Activated CD4-positive, alpha-beta memory T cell treated with anti-CD3 and anti-CD28 coated beads for 36 hours (primary cell): ENCODE measurements around the gene PDS5B. TPM values are rescaled to one million over a fixed set of nuclear protein-coding genes. Genes with fewer than 3 reads are reported as not detected.
"Not testable (repeated sequence)": the region's sequence is repeated elsewhere in the genome, so short reads cannot be mapped to it uniquely, and the experiment has no call there.

ENCODE experiments used
- CTCF ChIA-PET: fragments of 350-600 bp; sonication (Branson Sonifier 250); formaldehyde crosslinking; loops from one replicate; lab custom pipeline; 2021; ENCODE audit warnings: antibody characterized with exemption, inconsistent platforms; lab: Charles Lee
- POLR2A ChIA-PET: fragments of 350-600 bp; sonication (Branson Sonifier 250); formaldehyde crosslinking; loops from one replicate; lab custom pipeline; 2021; ENCODE audit warnings: antibody characterized with exemption; lab: Charles Lee
- DNase-seq: peaks from one replicate; pipeline ENCODE4 v3.0.0-alpha.2; 2020
- H3K27ac Mint-ChIP-seq: one replicate; pipeline ENCODE4 v1.8.0; 2021; ENCODE audit warnings: mixed read lengths
- H3K27me3 Mint-ChIP-seq: one replicate; pipeline ENCODE4 v1.8.0; 2021; ENCODE audit warnings: mixed read lengths
- H3K36me3 Mint-ChIP-seq: one replicate; pipeline ENCODE4 v1.8.0; 2021; ENCODE audit warnings: mixed read lengths
- H3K4me1 Mint-ChIP-seq: one replicate; pipeline ENCODE4 v1.8.0; 2021; ENCODE audit warnings: low read depth, mixed read lengths
- H3K4me3 Mint-ChIP-seq: one replicate; pipeline ENCODE4 v1.8.0; 2021; ENCODE audit warnings: mild to moderate bottlenecking, mixed read lengths
- H3K9me3 Mint-ChIP-seq: one replicate; pipeline ENCODE4 v1.8.0; 2021; ENCODE audit warnings: mixed read lengths
- intact Hi-C: fragments of 100-400 bp; cut with micrococcal nuclease; formaldehyde crosslinking; loops from one replicate; pipeline ENCODE4 v1.15.1; 2023
- total RNA-seq, 2 experiments: library from RNA; stranded (reverse); gene quantifications; one replicate each; pipeline ENCODE4 v1.2.3, GENCODE V29; 2021

Gene PDS5B
- total RNA-seq, 2 experiments from 2014 or later: 59.4 to 61.7 TPM

GRCh38 chr13:32802159-32802558 lies 215.9 kb downstream of the PDS5B start:
- H3K36me3 Mint-ChIP-seq: no peaks in the 10 kb centered on the region
- no peaks in the 10 kb centered on the region for H3K4me1 Mint-ChIP-seq
- ChIA-PET CTCF (no interaction called here), POLR2A (no interaction called here)
- no peaks in the 10 kb centered on the region for H3K27me3 Mint-ChIP-seq
- H3K27ac Mint-ChIP-seq: no peak overlapping the region
- H3K9me3 Mint-ChIP-seq: no peaks in the 10 kb centered on the region
- H3K4me3 Mint-ChIP-seq: no peak overlapping the region
- DNase-seq: no peak
- intact Hi-C loops: no loop called here

- no peaks in the 10 kb centered on the region for H3K4me1 Mint-ChIP-seq
- CTCF ChIA-PET: interaction anchor here (1.5 kb wide), 1 partner anchor 17 kb away, joined by 4 read pairs; no protein-coding TSS in a partner anchor
- no peak overlapping the region for H3K27ac Mint-ChIP-seq
- no peaks in the 10 kb centered on the region for H3K27me3 Mint-ChIP-seq
- H3K4me3 Mint-ChIP-seq: no peak overlapping the region
- intact Hi-C loops: no loop called here
- DNase-seq: no peak
- H3K36me3 Mint-ChIP-seq: no peaks in the 10 kb centered on the region
- H3K9me3 Mint-ChIP-seq: peaks cover 4% of the 10 kb centered on the region
- POLR2A ChIA-PET: no interaction called here
Observed at GRCh38 chr13:32804673-32805230, 218.5 kb downstream of the PDS5B start.

GRCh38 chr13:32811297-32811800 lies 225.1 kb downstream of the PDS5B start:
- H3K36me3 Mint-ChIP-seq: no peaks in the 10 kb centered on the region
- H3K9me3 Mint-ChIP-seq: peaks cover 4% of the 10 kb centered on the region
- H3K27ac Mint-ChIP-seq: no peak overlapping the region
- H3K4me3 Mint-ChIP-seq: no peak overlapping the region
- peaks cover 6% of the 10 kb centered on the region for H3K27me3 Mint-ChIP-seq
- no peak for DNase-seq
- H3K4me1 Mint-ChIP-seq: peaks cover 8% of the 10 kb centered on the region
- POLR2A ChIA-PET: no interaction called here
- intact Hi-C loops: no loop called here
- CTCF ChIA-PET: no interaction called here

GRCh38 chr13:32821149-32821688 lies 235.0 kb downstream of the PDS5B start:
- intact Hi-C loops: no loop called here
- H3K9me3 Mint-ChIP-seq: no peaks in the 10 kb centered on the region
- POLR2A ChIA-PET: no interaction called here
- H3K27ac Mint-ChIP-seq: no peak overlapping the region
- CTCF ChIA-PET: no interaction called here
- no peaks in the 10 kb centered on the region for H3K36me3 Mint-ChIP-seq
- peaks cover 2% of the 10 kb centered on the region for H3K27me3 Mint-ChIP-seq
- H3K4me1 Mint-ChIP-seq: no peaks in the 10 kb centered on the region
- no peak overlapping the region for H3K4me3 Mint-ChIP-seq
- no peak for DNase-seq

- Mint-ChIP-seq H3K27me3 (peaks cover 2% of the 10 kb centered on the region), H3K27ac (no peak overlapping the region), H3K4me1 (no peaks in the 10 kb centered on the region), H3K9me3 (no peaks in the 10 kb centered on the region), H3K4me3 (no peak overlapping the region), H3K36me3 (no peaks in the 10 kb centered on the region)
- intact Hi-C loops: no loop called here
- POLR2A ChIA-PET: no interaction called here
- DNase-seq: no peak
- CTCF ChIA-PET: no interaction called here
Observed at GRCh38 chr13:32822771-32823170, 236.5 kb downstream of the PDS5B start.

- intact Hi-C loops: no loop called here
- H3K36me3 Mint-ChIP-seq: no peaks in the 10 kb centered on the region
- H3K4me3 Mint-ChIP-seq: no peak overlapping the region
- no peaks in the 10 kb centered on the region for H3K9me3 Mint-ChIP-seq
- no peaks in the 10 kb centered on the region for H3K4me1 Mint-ChIP-seq
- DNase-seq: no peak
- H3K27me3 Mint-ChIP-seq: peaks cover 2% of the 10 kb centered on the region
- ChIA-PET CTCF (no interaction called here), POLR2A (no interaction called here)
- no peak overlapping the region for H3K27ac Mint-ChIP-seq
Observed at GRCh38 chr13:32823597-32823996, 237.3 kb downstream of the PDS5B start.

- H3K4me3 Mint-ChIP-seq: no peak overlapping the region
- no peak overlapping the region for H3K27ac Mint-ChIP-seq
- DNase-seq: no peak
- ChIA-PET CTCF (no interaction called here), POLR2A (no interaction called here)
- intact Hi-C loops: no loop called here
- no peaks in the 10 kb centered on the region for H3K36me3 Mint-ChIP-seq
- H3K4me1 Mint-ChIP-seq: no peaks in the 10 kb centered on the region
- H3K27me3 Mint-ChIP-seq: peaks cover 2% of the 10 kb centered on the region
- no peaks in the 10 kb centered on the region for H3K9me3 Mint-ChIP-seq
Observed at GRCh38 chr13:32824061-32824460, 237.8 kb downstream of the PDS5B start.

GRCh38 chr13:32824675-32825074 lies 238.4 kb downstream of the PDS5B start:
- Mint-ChIP-seq H3K36me3 (no peaks in the 10 kb centered on the region), H3K27me3 (peaks cover 2% of the 10 kb centered on the region), H3K9me3 (no peaks in the 10 kb centered on the region), H3K27ac (no peak overlapping the region), H3K4me1 (no peaks in the 10 kb centered on the region), H3K4me3 (no peak overlapping the region)
- intact Hi-C loops: no loop called here
- CTCF ChIA-PET: no interaction called here
- DNase-seq: no peak
- POLR2A ChIA-PET: no interaction called here

- no peak overlapping the region for H3K4me3 Mint-ChIP-seq
- DNase-seq: no peak
- H3K27me3 Mint-ChIP-seq: peaks cover 2% of the 10 kb centered on the region
- CTCF ChIA-PET: no interaction called here
- H3K36me3 Mint-ChIP-seq: no peaks in the 10 kb centered on the region
- H3K9me3 Mint-ChIP-seq: no peaks in the 10 kb centered on the region
- intact Hi-C loops: no loop called here
- H3K27ac Mint-ChIP-seq: no peak overlapping the region
- POLR2A ChIA-PET: no interaction called here
- no peaks in the 10 kb centered on the region for H3K4me1 Mint-ChIP-seq
Observed at GRCh38 chr13:32825481-32825880, 239.2 kb downstream of the PDS5B start.

GRCh38 chr13:32826372-32826771 lies 240.1 kb downstream of the PDS5B start:
- DNase-seq, H3K4me3 Mint-ChIP-seq, POLR2A ChIA-PET, H3K27ac Mint-ChIP-seq, H3K9me3 Mint-ChIP-seq, H3K36me3 Mint-ChIP-seq, H3K27me3 Mint-ChIP-seq, intact Hi-C loops, H3K4me1 Mint-ChIP-seq: not testable (repeated sequence)
- CTCF ChIA-PET: interaction anchor here (0.7 kb wide), 1 partner anchor 159 kb away, joined by 4 read pairs; no protein-coding TSS in a partner anchor

Other genes starting within 250 kb of the PDS5B start
- 10 to 100 TPM; 22.1 to 24.0 TPM for gene N4BP2L1, start 158.3 kb upstream of the PDS5B start, total RNA-seq
- 100 to 1,000 TPM in 1 of 2 experiments, 10 to 100 TPM in 1; 86.6 to 102 TPM for gene N4BP2L2, start 47.7 kb upstream of the PDS5B start, total RNA-seq